HepG2 (cell line): ENCODE results near the gene GJB4. TPM values are rescaled to one million over a fixed set of nuclear protein-coding genes. Genes with fewer than 3 reads are reported as not detected.
A peak's percentile ranks its signal among the peaks of the same experiment; 100 is the strongest.

ENCODE experiments used
- BHLHE40 ChIP-seq: IDR thresholded peaks from 2 replicates; pipeline ENCODE4 v1.6.1; 2011; ENCODE audit warnings: low read length, improper control_type of control experiment
- CTCF ChIP-seq: sonication (generic); formaldehyde crosslinking; IDR thresholded peaks from 2 replicates; pipeline ENCODE4 v1.5.0; 2020; ENCODE audit warnings: mild to moderate bottlenecking, missing genetic modification reagents, moderate library complexity
- ESRRA ChIP-seq: sonication (generic); formaldehyde crosslinking; IDR thresholded peaks from 2 replicates; pipeline ENCODE4 v1.5.1; 2020; ENCODE audit warnings: mild to moderate bottlenecking, low read depth, missing genetic modification reagents
- GLMP ChIP-seq: sonication (generic); formaldehyde crosslinking; IDR thresholded peaks from 2 replicates; pipeline ENCODE4 v1.9.0; 2021; ENCODE audit warnings: missing genetic modification reagents, mild to moderate bottlenecking, borderline replicate concordance
- GTF2F1 ChIP-seq: fragments of 150-350 bp; IDR thresholded peaks from 2 replicates; pipeline ENCODE4 v1.6.1; 2014; ENCODE audit warnings: low read length
- HNF4A ChIP-seq: sonication (generic); formaldehyde crosslinking; IDR thresholded peaks from 2 replicates; pipeline ENCODE4 v1.4.0; 2020; ENCODE audit warnings: missing genetic modification reagents
- KDM2A ChIP-seq: sonication (generic); formaldehyde crosslinking; IDR thresholded peaks from 2 replicates; pipeline ENCODE4 v1.4.0; 2020; ENCODE audit warnings: low read depth, missing genetic modification reagents, borderline replicate concordance
- MEIS1 ChIP-seq: sonication (generic); formaldehyde crosslinking; IDR thresholded peaks from 2 replicates; pipeline ENCODE4 v1.9.0; 2021; ENCODE audit warnings: mild to moderate bottlenecking, missing genetic modification reagents, moderate library complexity, borderline replicate concordance
- MYNN ChIP-seq: sonication (generic); formaldehyde crosslinking; IDR thresholded peaks from 2 replicates; pipeline ENCODE4 v1.4.0; 2020; ENCODE audit warnings: mild to moderate bottlenecking, low read depth, missing genetic modification reagents
- NFKB2 ChIP-seq: sonication (generic); formaldehyde crosslinking; IDR thresholded peaks from 2 replicates; pipeline ENCODE4 v1.4.0; 2020; ENCODE audit warnings: missing genetic modification reagents, borderline replicate concordance
- PAX8 ChIP-seq: sonication (generic); formaldehyde crosslinking; IDR thresholded peaks from 2 replicates; pipeline ENCODE4 v1.8.0; 2022; ENCODE audit warnings: mild to moderate bottlenecking, missing genetic modification reagents, borderline replicate concordance
- POLR2G ChIP-seq: fragments of 200-400 bp; formaldehyde crosslinking; IDR thresholded peaks from 2 replicates; pipeline ENCODE4 v1.6.1; 2018; ENCODE audit warnings: mild to moderate bottlenecking, low read depth, low read length, moderate library complexity
- SMARCC2 ChIP-seq: fragments of 450-650 bp; IDR thresholded peaks from 2 replicates; pipeline ENCODE4 v1.6.1; 2017; ENCODE audit warnings: antibody characterized with exemption, mild to moderate bottlenecking
- SP1 ChIP-seq, 2 experiments: fragments of 450-650 bp in 1 of 2; sonication (generic) in 1 of 2; formaldehyde crosslinking in 1 of 2; IDR thresholded peaks; 2 replicates each; pipeline versions ENCODE4 v1.4.0 to v1.6.1; 2016 to 2020; ENCODE audit warnings: missing genetic modification reagents in 1 of 2
- STAG1 ChIP-seq: sonication (generic); formaldehyde crosslinking; IDR thresholded peaks from 2 replicates; pipeline ENCODE4 v1.4.0; 2020; ENCODE audit warnings: missing genetic modification reagents
- TBP ChIP-seq: sonication (generic); formaldehyde crosslinking; IDR thresholded peaks from 2 replicates; pipeline ENCODE4 v1.5.0; 2020; ENCODE audit warnings: missing genetic modification reagents
- ZBTB10 ChIP-seq: sonication (generic); formaldehyde crosslinking; IDR thresholded peaks from 2 replicates; pipeline ENCODE4 v1.4.0; 2020; ENCODE audit warnings: missing genetic modification reagents, borderline replicate concordance
- ZEB1 ChIP-seq: IDR thresholded peaks from 2 replicates; pipeline ENCODE4 v1.6.1; 2012; ENCODE audit warnings: mild to moderate bottlenecking, low read depth, inconsistent platforms; ENCODE audit not compliant: insufficient replicate concordance
- ZNF501 ChIP-seq: sonication (generic); formaldehyde crosslinking; IDR thresholded peaks from 2 replicates; pipeline ENCODE4 v1.5.1; 2020; ENCODE audit warnings: mild to moderate bottlenecking, moderate library complexity, missing genetic modification reagents
- ZNF687 ChIP-seq: sonication (generic); formaldehyde crosslinking; IDR thresholded peaks from 2 replicates; pipeline ENCODE4 v1.5.1; 2020; ENCODE audit warnings: mild to moderate bottlenecking, missing genetic modification reagents, moderate library complexity
- ZSCAN22 ChIP-seq: sonication (generic); formaldehyde crosslinking; IDR thresholded peaks from 2 replicates; pipeline ENCODE4 v1.4.0; 2020; ENCODE audit warnings: mild to moderate bottlenecking, missing genetic modification reagents
- polyA plus RNA-seq, 8 experiments: library from polyadenylated mRNA; depleted of rRNA in 3 of 8; stranded (reverse) in 7 of 8; unstranded in 1 of 8; fragments of >200 nt; fragmentation: Illumina TruSeq in 4 of 8; extraction: Trizol in 4 of 8; gene quantifications; 2 replicates each; pipeline versions ENCODE4 v1.2.1 to v1.2.3, GENCODE V29; 2011 to 2016; ENCODE audit warnings: low read depth in 4 of 8, missing spikeins in 1 of 8, mixed read lengths in 1 of 8; ENCODE audit not compliant: insufficient read depth in 1 of 8
- total RNA-seq, 5 experiments: library from RNA; depleted of rRNA; stranded (reverse); fragments of >200 nt; fragmentation: Illumina TruSeq; extraction: Trizol; gene quantifications; 2 replicates each; pipeline ENCODE4 v1.2.3, GENCODE V29; 2016; ENCODE audit warnings: low read depth in 1 of 5

Gene GJB4
- total and polyA plus RNA-seq, 2 of the 13 experiments (the other 11 are each of a cell fraction or from before 2014, with no cell fraction given) = not detected

GRCh38 chr1:34742667-34743270 is 16.8 kb upstream of the GJB4 start (continued):
- TF ChIP-seq ZBTB10 (CRISPR knock-in tag) (no peak), GTF2F1 (no peak), GLMP (CRISPR knock-in tag) (no peak), STAG1 (CRISPR knock-in tag) (peak; percentile 90), POLR2G (no peak), KDM2A (CRISPR knock-in tag) (peak; percentile 67), ZSCAN22 (CRISPR knock-in tag) (peak; percentile 99), TBP (CRISPR knock-in tag) (no peak), HNF4A (CRISPR knock-in tag) (peak; percentile 62), SMARCC2 (no peak), BHLHE40 (0 out of 2 replicates have a peak, but pooled peaks have one; percentile 36), CTCF (peak; percentile 95), ZEB1 (no peak), MEIS1 (no peak), PAX8 (CRISPR knock-in tag) (no peak), ZNF687 (peak; percentile 19; the same call in 1 of the 2 replicates), SP1 (IDR thresholded peaks at IDR 0.05) (no peak), SP1 (CRISPR knock-in tag; IDR thresholded peaks at IDR 0.05) (no peak), NFKB2 (CRISPR knock-in tag) (peak; percentile 56; the same call in 1 of the 2 replicates), MYNN (CRISPR knock-in tag) (no peak), ESRRA (CRISPR knock-in tag) (no peak), ZNF501 (CRISPR knock-in tag) (peak; percentile 51; the same call in 1 of the 2 replicates)
